K562 (cell line): Measurements from ENCODE around the gene TSSK2. TPM values are rescaled to one million over a fixed set of nuclear protein-coding genes. Genes with fewer than 3 reads are reported as not detected.

ENCODE experiments used
- ATF3 ChIP-seq, 2 experiments: fragments of 450-650 bp in 1 of 2; sonication (generic) in 1 of 2; formaldehyde crosslinking in 1 of 2; IDR thresholded peaks in 1 of 2; conservative IDR thresholded peaks in 1 of 2; 2 replicates each; pipeline versions ENCODE4 v1.6.1 to v1.8.1; 2016 to 2023; ENCODE audit warnings: mild to moderate bottlenecking in 2 of 2, moderate library complexity in 2 of 2, inconsistent platforms in 1 of 2, missing genetic modification reagents in 1 of 2
- CBFA2T3 ChIP-seq: fragments of 450-650 bp; IDR thresholded peaks from 2 replicates; pipeline ENCODE4 v1.6.1; 2017
- CCAR2 ChIP-seq: fragments of 200-400 bp; formaldehyde crosslinking; IDR thresholded peaks from 2 replicates; pipeline ENCODE4 v1.6.1; 2017; ENCODE audit warnings: mild to moderate bottlenecking, low read depth, low read length
- RERE ChIP-seq: sonication (generic); formaldehyde crosslinking; IDR thresholded peaks from 2 replicates; pipeline ENCODE4 v1.8.0; 2023; ENCODE audit warnings: missing genetic modification reagents, mild to moderate bottlenecking, borderline replicate concordance
- SMAD4 ChIP-seq: fragments of 250-450 bp; sonication (Bioruptor Pico); conservative IDR thresholded peaks from 2 replicates; pipeline ENCODE4 v1.8.0; 2021; ENCODE audit warnings: inconsistent platforms, mild to moderate bottlenecking, moderate library complexity
- SMARCC2 ChIP-seq: fragments of 450-650 bp; IDR thresholded peaks from 2 replicates; pipeline ENCODE4 v1.6.1; 2017; ENCODE audit warnings: antibody characterized with exemption, moderate library complexity, mild to moderate bottlenecking, low read depth
- TFAP4 ChIP-seq: sonication (generic); formaldehyde crosslinking; IDR thresholded peaks from 2 replicates; pipeline ENCODE4 v1.8.0; 2022; ENCODE audit warnings: missing genetic modification reagents, mild to moderate bottlenecking, moderate library complexity, borderline replicate concordance
- ZBTB43 ChIP-seq: sonication (generic); formaldehyde crosslinking; IDR thresholded peaks from 2 replicates; pipeline ENCODE4 v1.8.0; 2023; ENCODE audit warnings: mild to moderate bottlenecking, missing genetic modification reagents
- ZNF133 ChIP-seq: fragments of 250-450 bp; sonication (Bioruptor Pico); IDR thresholded peaks from 2 replicates; pipeline ENCODE4 v1.4.0; 2020; ENCODE audit warnings: mild to moderate bottlenecking
- ZNF407 ChIP-seq: fragments of 450-650 bp; IDR thresholded peaks from 2 replicates; pipeline ENCODE4 v1.6.1; 2016; ENCODE audit warnings: low read depth
- polyA plus RNA-seq, 8 experiments: library from polyadenylated mRNA; depleted of rRNA in 4 of 8; stranded (reverse) in 5 of 8; unstranded in 3 of 8; fragments of >200 nt; fragmentation: Nextera tagmentation in 2 of 8; fragmentation: Illumina TruSeq in 1 of 8; extraction: Ambion mirVana in 2 of 8; extraction: Trizol in 1 of 8; gene quantifications; 2 replicates each; pipeline versions ENCODE4 v1.2.1 to v1.2.3, GENCODE V29; 2011 to 2014; ENCODE audit warnings: inconsistent platforms in 1 of 8, missing spikeins in 1 of 8
- total RNA-seq, 7 experiments: library from RNA; depleted of rRNA in 6 of 7; stranded (reverse); fragments of >200 nt in 6 of 7; fragmentation: Illumina TruSeq in 2 of 7; extraction: Trizol in 2 of 7; gene quantifications; 2 replicates each; pipeline versions ENCODE4 v1.2.1 to v1.2.3, GENCODE V29; 2011 to 2021; ENCODE audit warnings: low replicate concordance in 1 of 7

The TSSK2 gene
- total and polyA plus RNA-seq, 9 of the 15 experiments (the other 6 are each of a cell fraction or from before 2014, with no cell fraction given): 0.04 TPM; not detected in 8

- TF ChIP-seq TFAP4 (CRISPR knock-in tag): peak; percentile 31
- no peak for TF ChIP-seq SMAD4 (CRISPR knock-in tag)
- no peak for TF ChIP-seq ZNF133 (CRISPR knock-in tag)
- TF ChIP-seq SMARCC2: no peak
- TF ChIP-seq ZBTB43 (CRISPR knock-in tag): no peak
- TF ChIP-seq CCAR2: no peak
- TF ChIP-seq ATF3 (IDR thresholded peaks at IDR 0.05): peak; percentile 47
- no peak for TF ChIP-seq ATF3 (CRISPR knock-in tag; conservative IDR thresholded peaks at IDR 0.05)
- TF ChIP-seq ZNF407: no peak
- no peak for TF ChIP-seq CBFA2T3
- TF ChIP-seq RERE (CRISPR knock-in tag): 0 out of 2 replicates have a peak, but pooled peaks have one; percentile 85
Observed at GRCh38 chr22:19086896-19087295, 44.2 kb upstream of the TSSK2 start (continued).
